SK-N-SH (cell line): Measurements from ENCODE around the gene CLEC4G. TPM values are rescaled to one million over a fixed set of nuclear protein-coding genes. Genes with fewer than 3 reads are reported as not detected.

Source experiments
- CTCF ChIA-PET: fragments of 300-600, 350-600 bp; formaldehyde crosslinking; extraction: SDS; loops from one replicate; lab custom pipeline; 2021; lab: Yijun Ruan, JAX
- POLR2A ChIA-PET: fragments of 350-600 bp; sonication (Branson Sonifier 250); formaldehyde crosslinking; extraction: SDS; loops from one replicate; lab custom pipeline; 2020; ENCODE audit warnings: antibody characterized with exemption, inconsistent platforms; lab: Yijun Ruan, JAX
- DNase-seq: peaks from one replicate; pipeline ENCODE4 v3.0.0; 2012
- H2AFZ ChIP-seq: fragments of 200-600 bp; sonication (generic); 2 replicates; pipeline ENCODE4 v1.8.1; 2016; ENCODE audit warnings: antibody characterized with exemption, mild to moderate bottlenecking, low read depth
- H3F3A ChIP-seq: fragments of 200-600 bp; sonication (generic); replicated peaks from 2 replicates; pipeline ENCODE3; 2016; ENCODE audit warnings: antibody characterized with exemption, mild to moderate bottlenecking; ENCODE audit not compliant: insufficient read depth
- H3K27ac ChIP-seq, 2 experiments: fragments of 200-500 bp in 1 of 2; fragments of 200-600 bp in 1 of 2; sonication (Bioruptor generic) in 1 of 2; sonication (generic), shearing (Covaris generic) in 1 of 2; 2 replicates each; pipeline versions ENCODE4 v1.5.1 to v1.6.1; 2014 to 2016; ENCODE audit warnings: low read depth in 2 of 2, inconsistent platforms in 1 of 2, low read length in 1 of 2, mild to moderate bottlenecking in 1 of 2, mixed read lengths in 1 of 2
- H3K27me3 ChIP-seq: fragments of 200-600 bp; sonication (generic), shearing (Covaris generic); 2 replicates; pipeline ENCODE4 v1.6.1; 2016; ENCODE audit warnings: mixed run types; ENCODE audit not compliant: insufficient read depth
- H3K36me3 ChIP-seq, 2 experiments: fragments of 200-500 bp in 1 of 2; fragments of 200-600 bp in 1 of 2; sonication (Bioruptor generic) in 1 of 2; sonication (generic) in 1 of 2; replicated peaks in 1 of 2; 2 replicates each; pipeline versions ENCODE3 to v1.5.1; 2014 to 2016; ENCODE audit warnings: low read length in 1 of 2, mild to moderate bottlenecking in 1 of 2; ENCODE audit not compliant: insufficient read depth in 2 of 2, control insufficient read depth in 1 of 2
- H3K4me1 ChIP-seq, 2 experiments: fragments of 200-500 bp in 1 of 2; fragments of 200-600 bp in 1 of 2; sonication (Bioruptor generic) in 1 of 2; sonication (generic), shearing (Covaris generic) in 1 of 2; 2 replicates each; pipeline versions ENCODE4 v1.5.1 to v1.6.1; 2014 to 2016; ENCODE audit warnings: low read depth in 1 of 2, low read length in 1 of 2, mixed run types in 1 of 2; ENCODE audit not compliant: insufficient read depth in 2 of 2, control insufficient read depth in 1 of 2
- H3K4me2 ChIP-seq: fragments of 200-600 bp; sonication (generic), shearing (Covaris generic); 2 replicates; pipeline ENCODE4 v1.6.1; 2017; ENCODE audit warnings: mixed run types
- H3K4me3 ChIP-seq, 2 experiments: fragments of 200-500 bp in 1 of 2; fragments of 200-600 bp in 1 of 2; sonication (Bioruptor generic) in 1 of 2; sonication (generic), shearing (Covaris generic) in 1 of 2; 2 replicates each; pipeline versions ENCODE4 v1.5.1 to v1.8.1; 2014 to 2016; ENCODE audit warnings: low read depth in 2 of 2, inconsistent platforms in 1 of 2, low read length in 1 of 2, mild to moderate bottlenecking in 1 of 2, mixed read lengths in 1 of 2, moderate library complexity in 1 of 2
- H3K79me2 ChIP-seq: fragments of 200-600 bp; sonication (generic); 2 replicates; pipeline ENCODE4 v1.8.1; 2017; ENCODE audit warnings: mild to moderate bottlenecking; ENCODE audit not compliant: insufficient read depth
- H3K9ac ChIP-seq: fragments of 200-600 bp; sonication (generic); 2 replicates; pipeline ENCODE4 v1.6.1; 2017; ENCODE audit warnings: mixed run types
- H3K9me2 ChIP-seq: fragments of 200-600 bp; sonication (generic); 2 replicates; pipeline ENCODE4 v1.6.1; 2017; ENCODE audit warnings: mixed run types
- H3K9me3 ChIP-seq: fragments of 200-600 bp; sonication (generic); 2 replicates; pipeline ENCODE4 v1.6.1; 2017; ENCODE audit warnings: mixed run types, mild to moderate bottlenecking, moderate library complexity
- H4K20me1 ChIP-seq: fragments of 200-600 bp; sonication (generic); 2 replicates; pipeline ENCODE4 v1.6.1; 2017; ENCODE audit warnings: mild to moderate bottlenecking, mixed run types; ENCODE audit not compliant: insufficient read depth
- FOXJ3 ChIP-seq: sonication (generic); formaldehyde crosslinking; IDR thresholded peaks from 2 replicates; pipeline ENCODE4 v1.5.1; 2020; ENCODE audit warnings: mild to moderate bottlenecking, missing genetic modification reagents
- IRF3 ChIP-seq: fragments of 150-350 bp; IDR thresholded peaks from 2 replicates; pipeline ENCODE4 v1.6.1; 2016; ENCODE audit warnings: mild to moderate bottlenecking, low read depth, low read length
- JUND ChIP-seq: IDR thresholded peaks from 2 replicates; pipeline ENCODE4 v1.4.0; 2012
- MAX ChIP-seq: IDR thresholded peaks from 2 replicates; pipeline ENCODE4 v1.4.0; 2012; ENCODE audit warnings: low read depth
- MXI1 ChIP-seq: IDR thresholded peaks from 2 replicates; pipeline ENCODE4 v1.6.1; 2012; ENCODE audit warnings: mild to moderate bottlenecking, low read depth, low read length, improper control_type of control experiment
- NRF1 ChIP-seq: IDR thresholded peaks from 2 replicates; pipeline ENCODE4 v1.6.1; 2012; ENCODE audit warnings: low read depth, mild to moderate bottlenecking, low read length
- PBX3 ChIP-seq: IDR thresholded peaks from 2 replicates; pipeline ENCODE4; 2012
- RCOR1 ChIP-seq: fragments of 150-350 bp; IDR thresholded peaks from 2 replicates; pipeline ENCODE4 v1.6.1; 2017; ENCODE audit warnings: antibody characterized with exemption, low read length
- REST ChIP-seq: IDR thresholded peaks from 2 replicates; pipeline ENCODE4 v1.6.1; 2012; ENCODE audit warnings: mild to moderate bottlenecking, low read depth, low read length, moderate library complexity
- RFX5 ChIP-seq: IDR thresholded peaks from 2 replicates; pipeline ENCODE4 v1.6.1; 2012; ENCODE audit warnings: mild to moderate bottlenecking, improper control_type of control experiment, low read length
- RXRA ChIP-seq: IDR thresholded peaks from 2 replicates; pipeline ENCODE4 v1.4.0; 2012; ENCODE audit warnings: low read depth, mild to moderate bottlenecking, borderline replicate concordance
- TAF1 ChIP-seq: IDR thresholded peaks from 2 replicates; pipeline ENCODE4 v1.6.1; 2012; ENCODE audit warnings: low read depth, mild to moderate bottlenecking, low read length, moderate library complexity, borderline replicate concordance
- TCF12 ChIP-seq: IDR thresholded peaks from 2 replicates; pipeline ENCODE4 v1.4.0; 2012
- TEAD4 ChIP-seq: IDR thresholded peaks from 2 replicates; pipeline ENCODE4 v1.4.0; 2012; ENCODE audit warnings: mild to moderate bottlenecking, borderline replicate concordance; ENCODE audit not compliant: insufficient read depth
- USF1 ChIP-seq: IDR thresholded peaks from 2 replicates; pipeline ENCODE4 v1.4.0; 2012; ENCODE audit warnings: low read depth, borderline replicate concordance
- USF2 ChIP-seq: fragments of 150-350 bp; IDR thresholded peaks from 2 replicates; pipeline ENCODE4 v1.6.1; 2017; ENCODE audit warnings: antibody characterized with exemption, low read length, low read depth, borderline replicate concordance
- WGBS: methylation state at CpG from one replicate; pipeline ENCODE4 v1.1.6; 2017; ENCODE audit warnings: low lambda C conversion rate; 5-methylcytosine and 5-hydroxymethylcytosine counted together
- polyA plus RNA-seq, 3 experiments: library from polyadenylated mRNA; depleted of rRNA; stranded (reverse); fragments of >200 nt; gene quantifications; 2 replicates each; pipeline ENCODE4 v1.2.3, GENCODE V29; 2012

The CLEC4G gene
- polyA plus RNA-seq, 1 of the 3 experiments (the other 2 are of a cell fraction) = not detected

- TF ChIP-seq TAF1 (no peak), PBX3 (no peak), RCOR1 (no peak)
Observed at GRCh38 chr19:7739211-7739755, 7.4 kb upstream of the CLEC4G start (continued).

- Histone ChIP-seq H4K20me1 (no peaks in the 10 kb centered on the region), H3K27ac (no peak overlapping the region), H3K4me2 (no peak overlapping the region), H3K9ac (no peak overlapping the region), H2AFZ (no peak overlapping the region), H3K36me3 (no peaks in the 10 kb centered on the region), H3K4me1 (no peaks in the 10 kb centered on the region), H3K9me2 (no peaks in the 10 kb centered on the region), H3K4me3 (no peak overlapping the region), H3F3A (no peaks in the 10 kb centered on the region), H3K27me3 (peaks cover 56% of the 10 kb centered on the region), H3K79me2 (no peaks in the 10 kb centered on the region), H3K9me3 (no peaks in the 10 kb centered on the region)
- DNase-seq = no peak
- ChIA-PET POLR2A (no interaction called here), CTCF (no interaction called here)
- 22% methylated on average over 7 of the region's 7 CpGs for WGBS
- TF ChIP-seq TAF1 = no peak
- TF ChIP-seq PBX3 = no peak
- TF ChIP-seq REST = no peak
Observed at GRCh38 chr19:7738023-7738422, 6.1 kb upstream of the CLEC4G start.

- no peak for DNase-seq
- WGBS = 19% methylated on average over 11 of the region's 11 CpGs
- POLR2A ChIA-PET = no interaction called here
- TF ChIP-seq USF1 = no peak
- no peak for TF ChIP-seq MAX
- no peak for TF ChIP-seq TEAD4
- TF ChIP-seq TCF12 = no peak
- TF ChIP-seq JUND = no peak
- no peak for TF ChIP-seq USF2
- no peak for TF ChIP-seq FOXJ3 (CRISPR knock-in tag)
- TF ChIP-seq RXRA = no peak
- TF ChIP-seq MXI1 = no peak
- TF ChIP-seq IRF3 = no peak
- no peak for TF ChIP-seq NRF1
- no peak for TF ChIP-seq RFX5
- no peak for TF ChIP-seq TAF1
Observed at GRCh38 chr19:7737215-7737614, 5.3 kb upstream of the CLEC4G start.

More at GRCh38 chr19:7737215-7737614, 5.3 kb upstream of the CLEC4G start:
- CTCF ChIA-PET = no interaction called here
- Histone ChIP-seq H3K4me1 (no peaks in the 10 kb centered on the region), H3K9ac (no peak overlapping the region), H4K20me1 (no peaks in the 10 kb centered on the region), H3K9me3 (no peaks in the 10 kb centered on the region), H3K36me3 (no peaks in the 10 kb centered on the region), H2AFZ (no peak overlapping the region), H3K27ac (no peak overlapping the region), H3K4me2 (no peak overlapping the region), H3K9me2 (no peaks in the 10 kb centered on the region), H3K27me3 (peaks cover 57% of the 10 kb centered on the region), H3K79me2 (no peaks in the 10 kb centered on the region), H3K4me3 (no peak overlapping the region), H3F3A (no peaks in the 10 kb centered on the region)
